ENCODE results near the gene ADAMTS7. TPM values are rescaled to one million over a fixed set of nuclear protein-coding genes. Genes with fewer than 3 reads are reported as not detected.

Gene ADAMTS7
- total RNA-seq, 4 donors from 2014 or later = 10.7 to 26.4 (median 18.5) TPM

- Histone ChIP-seq H3K4me1 (peaks cover 0 to 20% (median 5%) of the 10 kb centered on the region in 4 donors), H3K27ac (no peak overlapping the region), H3K9me3 (no peaks in the 10 kb centered on the region), H3K36me3 (no peaks in the 10 kb centered on the region), H3K4me3 (no peak overlapping the region), H3K27me3 (no peaks in the 10 kb centered on the region)
- 87 to 89% methylated on average over 8 of the region's 8 CpGs for WGBS, 2 donors
- TF ChIP-seq POLR2A (IDR thresholded peaks at IDR 0.05) = no peak
- TF ChIP-seq, protein P1, sequence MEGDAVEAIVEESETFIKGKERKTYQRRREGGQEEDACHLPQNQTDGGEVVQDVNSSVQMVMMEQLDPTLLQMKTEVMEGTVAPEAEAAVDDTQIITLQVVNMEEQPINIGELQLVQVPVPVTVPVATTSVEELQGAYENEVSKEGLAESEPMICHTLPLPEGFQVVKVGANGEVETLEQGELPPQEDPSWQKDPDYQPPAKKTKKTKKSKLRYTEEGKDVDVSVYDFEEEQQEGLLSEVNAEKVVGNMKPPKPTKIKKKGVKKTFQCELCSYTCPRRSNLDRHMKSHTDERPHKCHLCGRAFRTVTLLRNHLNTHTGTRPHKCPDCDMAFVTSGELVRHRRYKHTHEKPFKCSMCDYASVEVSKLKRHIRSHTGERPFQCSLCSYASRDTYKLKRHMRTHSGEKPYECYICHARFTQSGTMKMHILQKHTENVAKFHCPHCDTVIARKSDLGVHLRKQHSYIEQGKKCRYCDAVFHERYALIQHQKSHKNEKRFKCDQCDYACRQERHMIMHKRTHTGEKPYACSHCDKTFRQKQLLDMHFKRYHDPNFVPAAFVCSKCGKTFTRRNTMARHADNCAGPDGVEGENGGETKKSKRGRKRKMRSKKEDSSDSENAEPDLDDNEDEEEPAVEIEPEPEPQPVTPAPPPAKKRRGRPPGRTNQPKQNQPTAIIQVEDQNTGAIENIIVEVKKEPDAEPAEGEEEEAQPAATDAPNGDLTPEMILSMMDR (IDR thresholded peaks at IDR 0.05) = no peak
- TF ChIP-seq EP300 (IDR thresholded peaks at IDR 0.05) = no peak
- no peak for DNase-seq (ENCODE audit: low spot score in 2 of 2)
Observed at GRCh38 chr15:78837543-78837942, 26.3 kb upstream of the ADAMTS7 start.

DNA sequence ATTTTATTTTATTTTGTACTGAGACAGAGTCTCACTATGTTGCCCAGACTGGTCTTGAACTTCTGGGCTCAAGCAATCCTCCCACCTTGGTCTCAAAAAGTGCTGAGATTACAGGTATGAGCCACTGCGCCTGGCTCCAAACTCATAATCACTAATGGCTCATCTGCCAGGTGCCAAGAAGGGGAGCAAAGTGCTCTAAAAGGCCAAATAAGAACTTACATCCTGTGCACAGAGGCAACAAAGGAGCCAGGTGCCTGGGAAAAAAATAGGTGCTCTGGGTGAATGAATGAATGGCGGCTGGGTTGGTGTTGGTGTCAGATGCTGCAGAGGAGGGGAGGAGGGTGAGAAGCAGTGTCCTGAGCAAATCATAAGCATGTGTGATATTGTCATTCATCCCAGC is 25.9 kb upstream of the ADAMTS7 start:
- WGBS, 2 donors = 67 to 76% methylated on average over 2 of the region's 2 CpGs
- no peak for TF ChIP-seq EP300 (IDR thresholded peaks at IDR 0.05)
- TF ChIP-seq POLR2A (IDR thresholded peaks at IDR 0.05) = no peak
- TF ChIP-seq, protein P1 (IDR thresholded peaks at IDR 0.05) = no peak
- no peak for DNase-seq (ENCODE audit: low spot score in 2 of 2)

GRCh38 chr15:78836333-78836732 is 25.1 kb upstream of the ADAMTS7 start:
- H3K4me1 ChIP-seq = peaks cover 0 to 15% (median 5%) of the 10 kb centered on the region in 4 donors
- H3K4me3 ChIP-seq = no peak overlapping the region
- TF ChIP-seq EP300 (IDR thresholded peaks at IDR 0.05) (no peak), POLR2A (IDR thresholded peaks at IDR 0.05) (no peak)
- TF ChIP-seq, protein P1 (IDR thresholded peaks at IDR 0.05) = no peak
- H3K36me3 ChIP-seq = no peaks in the 10 kb centered on the region
- no peak overlapping the region for H3K27ac ChIP-seq
- no peaks in the 10 kb centered on the region for H3K27me3 ChIP-seq
- no peaks in the 10 kb centered on the region for H3K9me3 ChIP-seq
- no peak for DNase-seq (ENCODE audit: low spot score in 2 of 2)
- 93 to 94% methylated on average over 1 of the region's 1 CpG for WGBS, 2 donors

More for the DNA sequence above, 25.9 kb upstream of the ADAMTS7 start:
- Histone ChIP-seq H3K27ac (no peak overlapping the region), H3K4me1 (peaks cover 0 to 20% (median 5%) of the 10 kb centered on the region in 4 donors), H3K27me3 (no peaks in the 10 kb centered on the region), H3K4me3 (no peak overlapping the region), H3K9me3 (no peaks in the 10 kb centered on the region), H3K36me3 (no peaks in the 10 kb centered on the region)

GRCh38 chr15:78831229-78832207 is 20.3 kb upstream of the ADAMTS7 start:
- Histone ChIP-seq H3K4me3 (peak overlapping the region in 1 of 4 donors; percentile 19), H3K4me1 (peaks cover 0 to 5% (median 0%) of the 10 kb centered on the region in 4 donors), H3K9me3 (no peaks in the 10 kb centered on the region), H3K36me3 (no peaks in the 10 kb centered on the region), H3K27me3 (no peaks in the 10 kb centered on the region), H3K27ac (no peak overlapping the region)
- TF ChIP-seq, protein P1 (IDR thresholded peaks at IDR 0.05) = no peak
- no peak for TF ChIP-seq EP300 (IDR thresholded peaks at IDR 0.05)
- 88 to 90% methylated on average over 36 to 67 of the region's 73 CpGs for WGBS, 2 donors
- no peak for DNase-seq (ENCODE audit: low spot score in 2 of 2)
